Neural cell (in vitro differentiated cells): ENCODE data around the gene PCSK4. TPM values are rescaled to one million over a fixed set of nuclear protein-coding genes. Genes with fewer than 3 reads are reported as not detected.

Source experiments
- H2AFZ ChIP-seq: fragments of 200-600, 300-800 bp; sonication (generic), shearing (Covaris generic); 2 replicates; pipeline ENCODE4 v1.6.0; 2014; ENCODE audit warnings: low read depth, mild to moderate bottlenecking, antibody characterized with exemption, low read length, moderate library complexity
- H3F3A ChIP-seq: fragments of 200-600 bp; shearing (Covaris generic); 2 replicates; pipeline ENCODE4 v1.6.1; 2016; ENCODE audit warnings: mild to moderate bottlenecking, moderate library complexity, mixed read lengths, antibody characterized with exemption, low read length; ENCODE audit not compliant: insufficient read depth, poor library complexity, severe bottlenecking
- H3K27ac ChIP-seq: fragments of 200-600, 300-800 bp; sonication (generic), shearing (Covaris generic); 2 replicates; pipeline ENCODE4 v1.5.1; 2014; ENCODE audit warnings: mild to moderate bottlenecking, low read length, moderate library complexity
- H3K27me3 ChIP-seq: fragments of 300-800, 200-600 bp; sonication (generic), shearing (Covaris generic); 2 replicates; pipeline ENCODE4 v1.6.0; 2014; ENCODE audit warnings: mild to moderate bottlenecking, low read depth, low read length, moderate library complexity; ENCODE audit not compliant: insufficient read depth
- H3K36me3 ChIP-seq: fragments of 300-800, 200-600 bp; sonication (generic), shearing (Covaris generic); 2 replicates; pipeline ENCODE4 v1.5.1; 2014; ENCODE audit warnings: mild to moderate bottlenecking, antibody characterized with exemption, low read length, moderate library complexity; ENCODE audit not compliant: insufficient read depth
- H3K4me2 ChIP-seq: fragments of 300-800, 200-600 bp; sonication (generic), shearing (Covaris generic); 2 replicates; pipeline ENCODE4 v1.6.0; 2014; ENCODE audit warnings: mild to moderate bottlenecking, low read length
- H3K4me3 ChIP-seq: fragments of 300-800, 200-600 bp; sonication (generic), shearing (Covaris generic); 2 replicates; pipeline ENCODE4 v1.5.1; 2014; ENCODE audit warnings: mild to moderate bottlenecking, low read length, moderate library complexity
- H3K79me2 ChIP-seq: fragments of 200-600 bp; shearing (Covaris generic); replicated peaks from 2 replicates; pipeline ENCODE4 v1.6.0; 2014; ENCODE audit warnings: mild to moderate bottlenecking, low read length, moderate library complexity; ENCODE audit not compliant: insufficient read depth
- H3K9ac ChIP-seq: fragments of 300-800, 200-600 bp; sonication (generic), shearing (Covaris generic); 2 replicates; pipeline ENCODE4 v1.6.1; 2016; ENCODE audit warnings: mild to moderate bottlenecking, low read length, mixed read lengths
- H3K9me2 ChIP-seq: fragments of 200-600 bp; shearing (Covaris generic); 2 replicates; pipeline ENCODE4 v1.6.1; 2016; ENCODE audit warnings: mild to moderate bottlenecking, low read length, mixed read lengths; ENCODE audit not compliant: insufficient read depth
- H3K9me3 ChIP-seq: fragments of 200-600, 300-800 bp; sonication (generic), shearing (Covaris generic); 2 replicates; pipeline ENCODE4 v1.6.1; 2016; ENCODE audit warnings: mild to moderate bottlenecking, mixed run types, low read length, moderate library complexity, mixed read lengths
- H4K20me1 ChIP-seq: fragments of 200-600 bp; shearing (Covaris generic); 2 replicates; pipeline ENCODE4 v1.6.1; 2016; ENCODE audit warnings: mild to moderate bottlenecking, mixed run types; ENCODE audit not compliant: insufficient read depth
- EP300 ChIP-seq: fragments of 450-650 bp; conservative IDR thresholded peaks from 2 replicates; pipeline ENCODE4 v1.6.1; 2014; ENCODE audit warnings: antibody characterized with exemption, mild to moderate bottlenecking, moderate library complexity; ENCODE audit not compliant: poor library complexity, severe bottlenecking
- EZH2 ChIP-seq: fragments of 200-600, 300-800 bp; shearing (Covaris generic), sonication (generic); IDR thresholded peaks from 2 replicates; pipeline ENCODE4 v1.6.1; 2014; ENCODE audit warnings: antibody characterized with exemption, low read length, borderline replicate concordance, mild to moderate bottlenecking; ENCODE audit not compliant: insufficient read depth, poor library complexity, severe bottlenecking
- MXI1 ChIP-seq: fragments of 450-650 bp; conservative IDR thresholded peaks from 2 replicates; pipeline ENCODE4 v1.6.1; 2014; ENCODE audit warnings: antibody characterized with exemption, mild to moderate bottlenecking; ENCODE audit not compliant: poor library complexity, severe bottlenecking
- POLR2AphosphoS5 ChIP-seq: IDR thresholded peaks from 2 replicates; pipeline ENCODE4 v1.6.1; 2012
- RAD21 ChIP-seq: fragments of 450-650 bp; conservative IDR thresholded peaks from 2 replicates; pipeline ENCODE4 v1.6.1; 2014; ENCODE audit warnings: antibody characterized with exemption, mild to moderate bottlenecking, moderate library complexity
- SMC3 ChIP-seq: fragments of 450-650 bp; conservative IDR thresholded peaks from 2 replicates; pipeline ENCODE4 v1.6.1; 2014; ENCODE audit warnings: antibody characterized with exemption, mild to moderate bottlenecking, moderate library complexity; ENCODE audit not compliant: poor library complexity
- TAF1 ChIP-seq: IDR thresholded peaks from 2 replicates; pipeline ENCODE4 v1.6.1; 2012; ENCODE audit warnings: low read depth
- polyA plus RNA-seq: library from polyadenylated mRNA; depleted of rRNA; stranded (reverse); fragments of >200 nt; gene quantifications from 2 replicates; pipeline ENCODE4 v1.2.3, GENCODE V29; 2014
- TF ChIP-seq, protein P1 (sequence below): IDR thresholded peaks from 2 replicates; pipeline ENCODE4 v1.6.1; 2012; ENCODE audit warnings: borderline replicate concordance

PCSK4 gene
- polyA plus RNA-seq, 1 donor from 2014 or later, result 11.8 TPM

- no peak for TF ChIP-seq EZH2
These were observed 40.4 kb downstream of the PCSK4 start, which contains the start of gene APC2 (continued) for GRCh38 chr19:1449467-1450442.

GRCh38 chr19:1447944-1448343, 42.2 kb downstream of the PCSK4 start:
- H3K27me3 ChIP-seq, result no peaks in the 10 kb centered on the region
- no peak overlapping the region for H3K4me2 ChIP-seq

GRCh38 chr19:1447504-1447903, 42.6 kb downstream of the PCSK4 start:
- Histone ChIP-seq H3K27ac (peak overlapping the region; percentile 86), H3K9me3 (no peaks in the 10 kb centered on the region), H3K27me3 (no peaks in the 10 kb centered on the region), H3K4me3 (peak overlapping the region; percentile 77), H3K9ac (peak overlapping the region; percentile 80), H3F3A (peaks cover 4% of the 10 kb centered on the region), H4K20me1 (no peaks in the 10 kb centered on the region), H3K9me2 (no peaks in the 10 kb centered on the region), H3K36me3 (no peaks in the 10 kb centered on the region), H3K79me2 (peaks cover 53% of the 10 kb centered on the region), H2AFZ (no peak overlapping the region), H3K4me2 (peak overlapping the region; percentile 78)
- TF ChIP-seq RAD21, result no peak
- TF ChIP-seq, protein P1, sequence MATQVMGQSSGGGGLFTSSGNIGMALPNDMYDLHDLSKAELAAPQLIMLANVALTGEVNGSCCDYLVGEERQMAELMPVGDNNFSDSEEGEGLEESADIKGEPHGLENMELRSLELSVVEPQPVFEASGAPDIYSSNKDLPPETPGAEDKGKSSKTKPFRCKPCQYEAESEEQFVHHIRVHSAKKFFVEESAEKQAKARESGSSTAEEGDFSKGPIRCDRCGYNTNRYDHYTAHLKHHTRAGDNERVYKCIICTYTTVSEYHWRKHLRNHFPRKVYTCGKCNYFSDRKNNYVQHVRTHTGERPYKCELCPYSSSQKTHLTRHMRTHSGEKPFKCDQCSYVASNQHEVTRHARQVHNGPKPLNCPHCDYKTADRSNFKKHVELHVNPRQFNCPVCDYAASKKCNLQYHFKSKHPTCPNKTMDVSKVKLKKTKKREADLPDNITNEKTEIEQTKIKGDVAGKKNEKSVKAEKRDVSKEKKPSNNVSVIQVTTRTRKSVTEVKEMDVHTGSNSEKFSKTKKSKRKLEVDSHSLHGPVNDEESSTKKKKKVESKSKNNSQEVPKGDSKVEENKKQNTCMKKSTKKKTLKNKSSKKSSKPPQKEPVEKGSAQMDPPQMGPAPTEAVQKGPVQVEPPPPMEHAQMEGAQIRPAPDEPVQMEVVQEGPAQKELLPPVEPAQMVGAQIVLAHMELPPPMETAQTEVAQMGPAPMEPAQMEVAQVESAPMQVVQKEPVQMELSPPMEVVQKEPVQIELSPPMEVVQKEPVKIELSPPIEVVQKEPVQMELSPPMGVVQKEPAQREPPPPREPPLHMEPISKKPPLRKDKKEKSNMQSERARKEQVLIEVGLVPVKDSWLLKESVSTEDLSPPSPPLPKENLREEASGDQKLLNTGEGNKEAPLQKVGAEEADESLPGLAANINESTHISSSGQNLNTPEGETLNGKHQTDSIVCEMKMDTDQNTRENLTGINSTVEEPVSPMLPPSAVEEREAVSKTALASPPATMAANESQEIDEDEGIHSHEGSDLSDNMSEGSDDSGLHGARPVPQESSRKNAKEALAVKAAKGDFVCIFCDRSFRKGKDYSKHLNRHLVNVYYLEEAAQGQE, result no peak

More at GRCh38 chr19:1447944-1448343, 42.2 kb downstream of the PCSK4 start:
- H3K9ac ChIP-seq, result peak overlapping the region; percentile 80
- peak overlapping the region; percentile 77 for H3K4me3 ChIP-seq
- no peaks in the 10 kb centered on the region for H3K9me3 ChIP-seq
- H3K9me2 ChIP-seq, result no peaks in the 10 kb centered on the region
- peak overlapping the region; percentile 86 for H3K27ac ChIP-seq
- no peaks in the 10 kb centered on the region for H3K36me3 ChIP-seq
- H3K79me2 ChIP-seq, result peaks cover 58% of the 10 kb centered on the region
- peaks cover 4% of the 10 kb centered on the region for H3F3A ChIP-seq
- TF ChIP-seq EP300 (no peak), TAF1 (no peak), SMC3 (no peak), EZH2 (no peak), POLR2AphosphoS5 (no peak), MXI1 (no peak), RAD21 (no peak)
- TF ChIP-seq, protein P1, result no peak
- H2AFZ ChIP-seq, result no peak overlapping the region
- H4K20me1 ChIP-seq, result no peaks in the 10 kb centered on the region
